ENCODE results near the gene ARHGAP4. TPM values are rescaled to one million over a fixed set of nuclear protein-coding genes. Genes with fewer than 3 reads are reported as not detected.

Gene ARHGAP4
- polyA plus RNA-seq (2013, experiment 1 of 2) = 12.4 TPM
- polyA plus RNA-seq (2013, experiment 2 of 2) = 12.0 TPM

- Histone ChIP-seq H3K27ac (ENCODE audit: low read depth, low read length) (peak within 1 kb of the TSS; percentile 96), H2AK5ac (ENCODE audit: low read length) (no peak within 1 kb of the TSS), H3K27me3 (ENCODE audit: insufficient read depth, low read length, poor library complexity) (no peaks in the 10 kb centered on the region), H3K18ac (ENCODE audit: low read length) (peak within 1 kb of the TSS; percentile 56), H3K23ac (ENCODE audit: low read length) (no peak within 1 kb of the TSS), H3K4me2 (ENCODE audit: low read length) (peak within 1 kb of the TSS; percentile 64), H3K36me3 (ENCODE audit: control insufficient read depth, insufficient read depth, low read length) (no peaks in the 10 kb centered on the region), H3K4ac (ENCODE audit: low read depth, low read length) (peak within 1 kb of the TSS; percentile 77), H2BK5ac (ENCODE audit: low read length) (no peak within 1 kb of the TSS), H2BK120ac (ENCODE audit: low read depth, low read length) (no peak within 1 kb of the TSS), H3K4me1 (ENCODE audit: control insufficient read depth, low read depth, low read length) (peaks cover 3% of the 10 kb centered on the region), H3K9ac (ENCODE audit: low read length) (peak within 1 kb of the TSS; percentile 94), H2BK15ac (replicated peaks; ENCODE audit: low read depth) (peak within 1 kb of the TSS; percentile 10), H3K4me3 (ENCODE audit: low read length) (peak within 1 kb of the TSS; percentile 32), H4K5ac (ENCODE audit: low read length) (no peak within 1 kb of the TSS), H3K56ac (ENCODE audit: low read length) (peak within 1 kb of the TSS; percentile 97), H3K79me1 (ENCODE audit: low read length) (peaks cover 1% of the 10 kb centered on the region), H3K79me2 (ENCODE audit: control insufficient read depth, insufficient read depth, low read length) (no peaks in the 10 kb centered on the region), H4K8ac (ENCODE audit: low read depth, low read length) (no peak within 1 kb of the TSS)
- DNase-seq = peak; percentile 73
- no CpG with 5 or more reads among the region's 59 CpGs for WGBS (ENCODE audit: extremely low coverage, insufficient coverage, low lambda C conversion rate)
These were observed at the start of gene ARHGAP4 for GRCh38 chrX:153925739-153926551. Gene ARHGAP4 (minus strand): TSS chrX:153926264. CDS start chrX:153926202, 62 bp downstream.

GRCh38 chrX:153974726-153975286 is 48.7 kb upstream of the ARHGAP4 start:
- Histone ChIP-seq H3K23ac (ENCODE audit: low read length) (no peak overlapping the region), H3K4me3 (ENCODE audit: low read length) (no peak overlapping the region), H3K4ac (ENCODE audit: low read depth, low read length) (no peak overlapping the region), H3K56ac (ENCODE audit: low read length) (no peak overlapping the region), H3K4me1 (ENCODE audit: control insufficient read depth, low read depth, low read length) (no peaks in the 10 kb centered on the region), H3K9ac (ENCODE audit: low read length) (no peak overlapping the region), H4K8ac (ENCODE audit: low read depth, low read length) (no peak overlapping the region), H3K79me2 (ENCODE audit: control insufficient read depth, insufficient read depth, low read length) (peaks cover 7% of the 10 kb centered on the region), H4K5ac (ENCODE audit: low read length) (no peak overlapping the region), H3K79me1 (ENCODE audit: low read length) (no peaks in the 10 kb centered on the region), H2BK5ac (ENCODE audit: low read length) (no peak overlapping the region), H3K36me3 (ENCODE audit: control insufficient read depth, insufficient read depth, low read length) (no peaks in the 10 kb centered on the region), H3K18ac (ENCODE audit: low read length) (no peak overlapping the region), H2AK5ac (ENCODE audit: low read length) (no peak overlapping the region), H3K4me2 (ENCODE audit: low read length) (no peak overlapping the region), H3K27me3 (ENCODE audit: insufficient read depth, low read length, poor library complexity) (no peaks in the 10 kb centered on the region), H2BK15ac (replicated peaks; ENCODE audit: low read depth) (no peak overlapping the region), H3K27ac (ENCODE audit: low read depth, low read length) (no peak overlapping the region), H2BK120ac (ENCODE audit: low read depth, low read length) (no peak overlapping the region)
- no CpG with 5 or more reads among the region's 3 CpGs for WGBS (ENCODE audit: extremely low coverage, insufficient coverage, low lambda C conversion rate)
- DNase-seq = no peak

GRCh38 chrX:153974003-153974725 is 48.1 kb upstream of the ARHGAP4 start:
- Histone ChIP-seq H3K36me3 (ENCODE audit: control insufficient read depth, insufficient read depth, low read length) (no peaks in the 10 kb centered on the region), H2BK5ac (ENCODE audit: low read length) (no peak overlapping the region), H3K27ac (ENCODE audit: low read depth, low read length) (no peak overlapping the region), H2BK120ac (ENCODE audit: low read depth, low read length) (no peak overlapping the region), H3K4ac (ENCODE audit: low read depth, low read length) (no peak overlapping the region), H3K9ac (ENCODE audit: low read length) (peak overlapping the region; percentile 1), H3K23ac (ENCODE audit: low read length) (no peak overlapping the region), H3K4me3 (ENCODE audit: low read length) (no peak overlapping the region), H4K8ac (ENCODE audit: low read depth, low read length) (no peak overlapping the region), H3K79me1 (ENCODE audit: low read length) (no peaks in the 10 kb centered on the region), H2AK5ac (ENCODE audit: low read length) (no peak overlapping the region), H3K56ac (ENCODE audit: low read length) (peak overlapping the region; percentile 86), H3K4me2 (ENCODE audit: low read length) (no peak overlapping the region), H3K18ac (ENCODE audit: low read length) (no peak overlapping the region), H2BK15ac (replicated peaks; ENCODE audit: low read depth) (no peak overlapping the region), H3K27me3 (ENCODE audit: insufficient read depth, low read length, poor library complexity) (no peaks in the 10 kb centered on the region), H3K4me1 (ENCODE audit: control insufficient read depth, low read depth, low read length) (no peaks in the 10 kb centered on the region), H4K5ac (ENCODE audit: low read length) (no peak overlapping the region), H3K79me2 (ENCODE audit: control insufficient read depth, insufficient read depth, low read length) (peaks cover 13% of the 10 kb centered on the region)
- DNase-seq = no peak
- no CpG with 5 or more reads among the region's 14 CpGs for WGBS (ENCODE audit: extremely low coverage, insufficient coverage, low lambda C conversion rate)

GRCh38 chrX:153973127-153974002 is 47.3 kb upstream of the ARHGAP4 start:
- Histone ChIP-seq H3K27me3 (ENCODE audit: insufficient read depth, low read length, poor library complexity) (no peaks in the 10 kb centered on the region), H2BK120ac (ENCODE audit: low read depth, low read length) (no peak overlapping the region), H2BK5ac (ENCODE audit: low read length) (no peak overlapping the region), H2BK15ac (replicated peaks; ENCODE audit: low read depth) (no peak overlapping the region), H3K4ac (ENCODE audit: low read depth, low read length) (peak overlapping the region; percentile 82), H3K23ac (ENCODE audit: low read length) (no peak overlapping the region), H3K36me3 (ENCODE audit: control insufficient read depth, insufficient read depth, low read length) (no peaks in the 10 kb centered on the region), H3K79me1 (ENCODE audit: low read length) (no peaks in the 10 kb centered on the region), H2AK5ac (ENCODE audit: low read length) (no peak overlapping the region), H3K4me2 (ENCODE audit: low read length) (peak overlapping the region; percentile 48), H3K18ac (ENCODE audit: low read length) (peak overlapping the region; percentile 85), H3K4me3 (ENCODE audit: low read length) (peak overlapping the region; percentile 47), H3K4me1 (ENCODE audit: control insufficient read depth, low read depth, low read length) (no peaks in the 10 kb centered on the region), H4K5ac (ENCODE audit: low read length) (no peak overlapping the region), H3K27ac (ENCODE audit: low read depth, low read length) (peak overlapping the region; percentile 100), H3K9ac (ENCODE audit: low read length) (peak overlapping the region; percentile 75), H3K79me2 (ENCODE audit: control insufficient read depth, insufficient read depth, low read length) (peaks cover 21% of the 10 kb centered on the region), H3K56ac (ENCODE audit: low read length) (peak overlapping the region; percentile 86), H4K8ac (ENCODE audit: low read depth, low read length) (no peak overlapping the region)
- no CpG with 5 or more reads among the region's 20 CpGs for WGBS (ENCODE audit: extremely low coverage, insufficient coverage, low lambda C conversion rate)
- DNase-seq = no peak

GRCh38 chrX:153972368-153973126 is 46.5 kb upstream of the ARHGAP4 start, which contains the start of gene TMEM187:
Gene TMEM187 (plus strand): TSS chrX:153972754. CDS start chrX:153982063, 9,309 bp downstream.
- Histone ChIP-seq H3K36me3 (ENCODE audit: control insufficient read depth, insufficient read depth, low read length) (no peaks in the 10 kb centered on the region), H3K4me3 (ENCODE audit: low read length) (peak within 1 kb of the TSS; percentile 95), H3K79me2 (ENCODE audit: control insufficient read depth, insufficient read depth, low read length) (peaks cover 29% of the 10 kb centered on the region), H3K4me2 (ENCODE audit: low read length) (peak within 1 kb of the TSS; percentile 61), H3K4me1 (ENCODE audit: control insufficient read depth, low read depth, low read length) (peaks cover under 1% of the 10 kb centered on the region), H2BK120ac (ENCODE audit: low read depth, low read length) (peak within 1 kb of the TSS; percentile 18), H3K18ac (ENCODE audit: low read length) (peak within 1 kb of the TSS; percentile 99), H4K8ac (ENCODE audit: low read depth, low read length) (no peak within 1 kb of the TSS), H3K79me1 (ENCODE audit: low read length) (no peaks in the 10 kb centered on the region), H3K9ac (ENCODE audit: low read length) (peak within 1 kb of the TSS; percentile 99), H3K27me3 (ENCODE audit: insufficient read depth, low read length, poor library complexity) (no peaks in the 10 kb centered on the region), H4K5ac (ENCODE audit: low read length) (no peak within 1 kb of the TSS), H3K27ac (ENCODE audit: low read depth, low read length) (peak within 1 kb of the TSS; percentile 100), H3K56ac (ENCODE audit: low read length) (peak within 1 kb of the TSS; percentile 99), H3K4ac (ENCODE audit: low read depth, low read length) (peak within 1 kb of the TSS; percentile 98), H2BK15ac (replicated peaks; ENCODE audit: low read depth) (no peak within 1 kb of the TSS), H2AK5ac (ENCODE audit: low read length) (no peak within 1 kb of the TSS), H2BK5ac (ENCODE audit: low read length) (peak within 1 kb of the TSS; percentile 93), H3K23ac (ENCODE audit: low read length) (no peak within 1 kb of the TSS)
- no CpG with 5 or more reads among the region's 103 CpGs for WGBS (ENCODE audit: extremely low coverage, insufficient coverage, low lambda C conversion rate)
- peak; percentile 96 for DNase-seq

Measured in mesendoderm (in vitro differentiated cells).